Heart left ventricle (tissue), 13 donors: ENCODE data around the gene FBXW2.

Experiments used
- CTCF ChIP-seq, 12 donors: fragments of 200-600 bp; sonication (generic) in 4 of 12; IDR thresholded peaks; one replicate each; pipeline versions ENCODE4 v1.5.0 to v1.8.0; 2018 to 2022; ENCODE audit warnings: antibody characterized with exemption in 12 of 12, mild to moderate bottlenecking in 5 of 12
- POLR2A ChIP-seq, 2 donors: fragments of 450-650 bp; IDR thresholded peaks; one replicate each; pipeline ENCODE4 v1.6.1; 2017; ENCODE audit warnings: antibody characterized with exemption in 2 of 2, mild to moderate bottlenecking in 2 of 2, moderate library complexity in 2 of 2
- donor health status: ischemic (EF 13 %, LVEDD 7.1; RV severe dilation, severe dysfunction).
- donor health status: DM: no; HTN: yes; CAD: no.
- donor health status: DM: no; HTN: no; CAD: no.
- donor health status: ischemic (EF 25% LVEDD 6.9; RV normal size, moderate dysfunction).
- donor health status: ischemic (EF 25% LVEDD 5.7; RV mildly dilated, moderate dysfunction).
- donor health status: ischemic (EF 35%, LVEDD 5.7; RV mildly dilated, moderate dysfunction).
- donor health status: nonischemic (EF 11% LVEDD 7.7; RV severe dilation, severe dysfunction).
- donor health status: DM: yes; HTN: yes; CAD: no.
- donor health status: PGD.
- donor health status: ischemic (EF 29% LVEDD 5.4; RV normal size, mild dysfunction).
- donor health status: nonischemic (EF 23%, LVEDD 6.1; RV moderate dilation, normal function).

GRCh38 chr9:120767451-120767850, 25.8 kb downstream of the FBXW2 start:
- TF ChIP-seq CTCF (IDR thresholded peaks at IDR 0.05) (no peak), POLR2A (IDR thresholded peaks at IDR 0.05) (no peak)
